ENCODE data around the gene NKD1.
"Not testable (repeated sequence)": the region's sequence is repeated elsewhere in the genome, so short reads cannot be mapped to it uniquely, and the experiment has no call there.

NKD1 gene

DNA sequence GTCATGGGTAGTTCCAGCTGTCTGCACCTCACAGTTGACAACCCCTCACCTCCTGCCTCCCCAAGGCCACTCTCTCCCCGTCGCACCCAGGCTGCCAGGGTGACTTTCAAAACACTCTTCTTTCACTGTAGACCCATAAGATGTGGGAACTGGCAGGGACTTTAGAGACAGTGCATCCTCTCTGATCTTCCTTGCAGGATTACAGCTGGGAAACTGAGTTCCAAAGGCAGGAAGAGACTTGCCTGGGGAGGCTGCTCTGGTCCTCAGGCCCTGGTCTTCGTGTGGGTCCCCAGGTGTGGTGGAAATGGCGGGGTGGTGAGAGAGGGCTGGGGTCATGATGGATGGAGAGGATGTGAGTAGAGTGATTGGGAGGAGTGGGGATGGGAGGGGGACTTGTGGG lies 21.9 kb upstream of the NKD1 start:
- Mint-ChIP-seq H3K4me3 (no peak overlapping the region), H3K9me3 (peaks cover 16% of the 10 kb centered on the region), H3K27ac (no peak overlapping the region), H3K4me1 (ENCODE audit: low read depth) (no peaks in the 10 kb centered on the region), H3K27me3 (peaks cover 17% of the 10 kb centered on the region), H3K36me3 (ENCODE audit: low read depth) (no peaks in the 10 kb centered on the region)
- intact Hi-C loops (cut with micrococcal nuclease) = no loop called here

- no peaks in the 10 kb centered on the region for H3K36me3 Mint-ChIP-seq (ENCODE audit: low read depth)
- H3K4me3 Mint-ChIP-seq = no peak overlapping the region
- peaks cover 16% of the 10 kb centered on the region for H3K9me3 Mint-ChIP-seq
- H3K4me1 Mint-ChIP-seq (ENCODE audit: low read depth) = no peaks in the 10 kb centered on the region
- H3K27me3 Mint-ChIP-seq = peaks cover 17% of the 10 kb centered on the region
- intact Hi-C loops (cut with micrococcal nuclease) = no loop called here
- H3K27ac Mint-ChIP-seq = no peak overlapping the region
These were observed 21.4 kb upstream of the NKD1 start for GRCh38 chr16:50526796-50527195.

DNA sequence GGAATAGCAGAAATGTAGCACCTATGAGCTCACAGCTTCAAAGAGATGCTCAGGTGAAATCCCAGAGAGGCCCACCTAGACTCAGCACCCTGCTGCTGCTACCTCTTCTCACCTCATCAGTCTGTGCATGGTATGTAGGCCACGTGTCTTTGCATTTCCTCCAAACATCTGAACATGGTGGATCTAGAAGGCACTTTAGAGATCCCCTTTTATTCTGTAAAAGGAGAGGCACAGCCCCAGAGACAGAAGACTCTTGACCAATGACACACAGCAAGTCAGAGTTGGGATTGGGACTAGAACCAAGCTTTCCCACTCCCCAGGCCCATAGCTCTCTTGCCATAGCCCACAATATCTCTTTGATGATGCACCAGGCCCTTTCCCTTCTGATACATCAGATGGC lies 19.4 kb upstream of the NKD1 start:
- intact Hi-C loops (cut with micrococcal nuclease) = no loop called here
- Mint-ChIP-seq H3K4me3 (no peak overlapping the region), H3K36me3 (ENCODE audit: low read depth) (no peaks in the 10 kb centered on the region), H3K9me3 (peaks cover 16% of the 10 kb centered on the region), H3K27ac (no peak overlapping the region), H3K27me3 (peaks cover 15% of the 10 kb centered on the region), H3K4me1 (ENCODE audit: low read depth) (no peaks in the 10 kb centered on the region)

GRCh38 chr16:50529334-50529733 lies 18.9 kb upstream of the NKD1 start:
- intact Hi-C loops (cut with micrococcal nuclease) = no loop called here
- H3K4me1 Mint-ChIP-seq (ENCODE audit: low read depth) = no peaks in the 10 kb centered on the region
- H3K36me3 Mint-ChIP-seq (ENCODE audit: low read depth) = no peaks in the 10 kb centered on the region
- no peak overlapping the region for H3K27ac Mint-ChIP-seq
- H3K4me3 Mint-ChIP-seq = no peak overlapping the region
- peaks cover 16% of the 10 kb centered on the region for H3K9me3 Mint-ChIP-seq
- H3K27me3 Mint-ChIP-seq = peaks cover 16% of the 10 kb centered on the region

- Mint-ChIP-seq H3K36me3 (ENCODE audit: low read depth) (no peaks in the 10 kb centered on the region), H3K27ac (no peak overlapping the region), H3K27me3 (peaks cover 16% of the 10 kb centered on the region), H3K4me1 (ENCODE audit: low read depth) (no peaks in the 10 kb centered on the region), H3K9me3 (peaks cover 22% of the 10 kb centered on the region), H3K4me3 (no peak overlapping the region)
- intact Hi-C loops (cut with micrococcal nuclease) = no loop called here
These were observed 17.6 kb upstream of the NKD1 start for GRCh38 chr16:50530277-50531236.

DNA sequence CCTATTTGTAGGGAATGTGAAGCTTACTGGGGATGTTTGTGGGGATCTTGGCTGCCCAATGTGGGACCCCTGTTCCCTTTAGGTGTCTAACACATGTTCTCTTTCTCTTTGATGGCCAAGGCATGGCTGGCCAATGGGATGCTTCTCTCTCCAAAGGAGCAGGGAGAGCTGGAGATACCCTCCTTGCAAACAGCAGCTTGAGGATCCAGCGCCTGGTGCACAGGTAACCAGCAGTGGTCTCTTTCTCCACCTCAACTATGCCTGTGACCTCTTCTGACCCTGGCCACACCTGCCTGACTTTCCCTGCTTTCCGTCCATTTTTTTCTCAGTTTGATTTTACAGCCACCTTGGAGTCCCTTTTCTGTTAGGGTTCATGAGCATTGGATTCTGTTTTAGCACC lies 16.8 kb upstream of the NKD1 start:
- Mint-ChIP-seq H3K36me3 (ENCODE audit: low read depth) (no peaks in the 10 kb centered on the region), H3K27ac (no peak overlapping the region), H3K27me3 (peaks cover 14% of the 10 kb centered on the region), H3K9me3 (peaks cover 22% of the 10 kb centered on the region), H3K4me1 (ENCODE audit: low read depth) (no peaks in the 10 kb centered on the region), H3K4me3 (no peak overlapping the region)
- intact Hi-C loops (cut with micrococcal nuclease) = no loop called here

GRCh38 chr16:50531901-50532300 lies 16.3 kb upstream of the NKD1 start:
- Mint-ChIP-seq H3K27ac (no peak overlapping the region), H3K4me3 (no peak overlapping the region), H3K36me3 (ENCODE audit: low read depth) (no peaks in the 10 kb centered on the region), H3K9me3 (peaks cover 22% of the 10 kb centered on the region), H3K4me1 (ENCODE audit: low read depth) (no peaks in the 10 kb centered on the region), H3K27me3 (peaks cover 13% of the 10 kb centered on the region)
- intact Hi-C loops (cut with micrococcal nuclease) = no loop called here

- Mint-ChIP-seq H3K9me3 (peaks cover 22% of the 10 kb centered on the region), H3K4me3 (no peak overlapping the region), H3K27me3 (peaks cover 14% of the 10 kb centered on the region), H3K27ac (no peak overlapping the region), H3K36me3 (ENCODE audit: low read depth) (no peaks in the 10 kb centered on the region), H3K4me1 (ENCODE audit: low read depth) (no peaks in the 10 kb centered on the region)
- intact Hi-C loops (cut with micrococcal nuclease) = no loop called here
These were observed 15.6 kb upstream of the NKD1 start for GRCh38 chr16:50532576-50532975.

GRCh38 chr16:50533317-50533716 lies 14.9 kb upstream of the NKD1 start:
- Mint-ChIP-seq H3K4me3 (no peak overlapping the region), H3K9me3 (peaks cover 22% of the 10 kb centered on the region), H3K36me3 (ENCODE audit: low read depth) (no peaks in the 10 kb centered on the region)

GRCh38 chr16:50534091-50534490 lies 14.1 kb upstream of the NKD1 start:
- H3K36me3 Mint-ChIP-seq (ENCODE audit: low read depth) = no peaks in the 10 kb centered on the region
- intact Hi-C loops (cut with micrococcal nuclease) = no loop called here
- no peak overlapping the region for H3K27ac Mint-ChIP-seq
- peaks cover 12% of the 10 kb centered on the region for H3K27me3 Mint-ChIP-seq
- H3K4me3 Mint-ChIP-seq = no peak overlapping the region
- peaks cover 18% of the 10 kb centered on the region for H3K9me3 Mint-ChIP-seq
- no peaks in the 10 kb centered on the region for H3K4me1 Mint-ChIP-seq (ENCODE audit: low read depth)

More at GRCh38 chr16:50533317-50533716, 14.9 kb upstream of the NKD1 start:
- Mint-ChIP-seq H3K27ac (no peak overlapping the region), H3K27me3 (peaks cover 14% of the 10 kb centered on the region), H3K4me1 (ENCODE audit: low read depth) (no peaks in the 10 kb centered on the region)
- intact Hi-C loops (cut with micrococcal nuclease) = no loop called here

GRCh38 chr16:50534556-50534955 lies 13.6 kb upstream of the NKD1 start:
- Mint-ChIP-seq H3K27me3 (peaks cover 12% of the 10 kb centered on the region), H3K4me1 (ENCODE audit: low read depth) (no peaks in the 10 kb centered on the region), H3K9me3 (peaks cover 14% of the 10 kb centered on the region), H3K4me3 (no peak overlapping the region), H3K27ac (no peak overlapping the region), H3K36me3 (ENCODE audit: low read depth) (no peaks in the 10 kb centered on the region)
- intact Hi-C loops (cut with micrococcal nuclease) = no loop called here

- peaks cover 13% of the 10 kb centered on the region for H3K27me3 Mint-ChIP-seq
- H3K4me3 Mint-ChIP-seq = no peak overlapping the region
- intact Hi-C loops (cut with micrococcal nuclease) = no loop called here
- no peaks in the 10 kb centered on the region for H3K36me3 Mint-ChIP-seq (ENCODE audit: low read depth)
- H3K27ac Mint-ChIP-seq = no peak overlapping the region
- H3K4me1 Mint-ChIP-seq (ENCODE audit: low read depth) = no peaks in the 10 kb centered on the region
- peaks cover 13% of the 10 kb centered on the region for H3K9me3 Mint-ChIP-seq
These were observed 13.2 kb upstream of the NKD1 start for GRCh38 chr16:50534958-50535357.

DNA sequence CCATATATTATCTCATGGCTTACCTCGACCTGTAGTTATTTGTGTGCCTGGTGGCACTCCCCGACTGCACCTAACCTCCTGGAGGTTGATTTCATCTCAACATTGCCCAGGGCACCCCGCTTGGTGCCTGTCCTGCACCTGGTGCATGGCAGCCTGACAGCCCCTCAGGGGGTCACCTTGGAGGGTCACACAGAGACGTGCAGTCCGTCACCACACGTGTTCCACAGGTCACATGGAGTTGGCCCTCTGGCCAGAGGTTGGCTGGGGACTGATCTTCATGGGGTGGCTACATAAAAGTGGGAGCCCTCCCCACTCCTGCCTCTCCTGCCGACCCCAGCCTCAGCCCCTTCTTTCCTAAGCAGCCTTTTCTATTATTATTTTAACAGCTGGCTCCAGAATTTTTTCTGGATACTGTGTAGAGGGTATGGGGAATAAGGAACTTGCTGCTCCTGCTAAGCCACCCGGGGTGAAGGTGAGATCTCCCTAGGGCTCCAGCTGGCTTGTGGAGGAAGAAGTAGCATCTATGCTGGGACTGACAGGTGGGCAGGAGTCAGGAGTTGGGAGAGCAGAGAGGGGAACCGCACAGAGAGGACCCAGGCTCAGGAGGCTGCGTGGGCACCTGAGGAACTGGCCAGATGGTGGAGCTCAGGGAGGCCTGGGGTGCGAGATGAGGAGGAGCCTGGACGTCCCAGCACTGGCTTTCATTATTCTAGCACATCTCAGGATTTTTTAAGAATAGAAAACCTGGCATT lies 12.5 kb upstream of the NKD1 start:
- Mint-ChIP-seq H3K4me3 (no peak overlapping the region), H3K27me3 (peaks cover 10% of the 10 kb centered on the region)
- intact Hi-C loops (cut with micrococcal nuclease) = no loop called here

DNA sequence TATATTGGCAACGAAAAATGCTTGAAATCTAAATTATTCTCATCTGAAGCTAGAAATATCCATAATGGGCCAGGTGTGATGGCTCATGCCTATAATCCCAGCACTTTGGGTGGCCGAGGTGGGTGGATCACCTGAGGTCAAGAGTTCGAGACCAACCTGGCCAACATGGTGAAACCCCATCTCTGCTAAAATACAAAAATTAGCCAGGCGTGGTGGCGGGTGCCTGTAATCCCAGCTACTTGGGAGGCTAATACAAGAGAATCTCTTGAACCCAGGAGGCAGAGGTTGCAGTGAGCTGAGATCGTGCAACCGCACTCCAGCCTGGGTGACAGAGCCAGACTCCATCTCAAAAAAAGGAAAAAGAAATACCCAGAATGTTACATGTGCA lies 11.9 kb upstream of the NKD1 start:
- H3K4me1 Mint-ChIP-seq (ENCODE audit: low read depth); H3K27ac Mint-ChIP-seq; H3K36me3 Mint-ChIP-seq (ENCODE audit: low read depth); intact Hi-C loops (cut with micrococcal nuclease); H3K4me3 Mint-ChIP-seq; H3K9me3 Mint-ChIP-seq: not testable (repeated sequence)
- peaks cover 12% of the 10 kb centered on the region for H3K27me3 Mint-ChIP-seq

More for the DNA sequence above, 12.5 kb upstream of the NKD1 start:
- H3K27ac Mint-ChIP-seq = no peak overlapping the region
- no peaks in the 10 kb centered on the region for H3K36me3 Mint-ChIP-seq (ENCODE audit: low read depth)
- peaks cover 6% of the 10 kb centered on the region for H3K9me3 Mint-ChIP-seq
- no peaks in the 10 kb centered on the region for H3K4me1 Mint-ChIP-seq (ENCODE audit: low read depth)
